Common myeloid progenitor, CD34-positive (primary cell): Measurements from ENCODE around the gene ADCYAP1R1.

Experiments used
- CTCF ChIA-PET: fragments of 350-600 bp; sonication (Branson Sonifier 250); formaldehyde crosslinking; loops from one replicate; lab custom pipeline; 2021; ENCODE audit warnings: antibody characterized with exemption; lab: Charles Lee
- POLR2A ChIA-PET: fragments of 350-600 bp; sonication (Branson Sonifier 250); formaldehyde crosslinking; loops from one replicate; lab custom pipeline; 2021; ENCODE audit warnings: antibody characterized with exemption; lab: Charles Lee
- DNase-seq, 3 donors: peaks; one replicate each; pipeline versions ENCODE4 v3.0.0 to v3.0.0-alpha.2; 2013
- H3K27ac ChIP-seq, 2 experiments: 1 replicate in 1 of 2; 2 replicates in 1 of 2; pipeline ENCODE4 v1.7.0; 2013; ENCODE audit warnings: inconsistent platforms in 2 of 2, low read length in 2 of 2, mild to moderate bottlenecking in 2 of 2, low read depth in 1 of 2, moderate library complexity in 1 of 2; ENCODE audit not compliant: severe bottlenecking in 2 of 2, insufficient read depth in 1 of 2, poor library complexity in 1 of 2
- H3K27me3 ChIP-seq, 5 experiments: replicated peaks in 2 of 5; 1 replicate in 3 of 5; 2 replicates in 2 of 5; pipeline versions ENCODE4 v1.6.1 to v1.7.0; 2013; ENCODE audit warnings: low read length in 4 of 5, mild to moderate bottlenecking in 2 of 5, moderate library complexity in 2 of 5, inconsistent platforms in 1 of 5; ENCODE audit not compliant: insufficient read depth in 5 of 5, control insufficient read depth in 4 of 5
- H3K36me3 ChIP-seq, 4 experiments: 1 replicate in 2 of 4; 2 replicates in 2 of 4; pipeline versions ENCODE4 v1.6.1 to v1.7.0; 2013; ENCODE audit warnings: low read length in 3 of 4, control low read depth in 1 of 4, mild to moderate bottlenecking in 1 of 4; ENCODE audit not compliant: control insufficient read depth in 4 of 4, insufficient read depth in 4 of 4
- H3K4me1 ChIP-seq, 4 experiments: 1 replicate in 3 of 4; 2 replicates in 1 of 4; pipeline versions ENCODE4 v1.6.1 to v1.7.1; 2013; ENCODE audit warnings: low read length in 3 of 4, mild to moderate bottlenecking in 3 of 4, control low read depth in 1 of 4, inconsistent platforms in 1 of 4, moderate library complexity in 1 of 4; ENCODE audit not compliant: control insufficient read depth in 4 of 4, insufficient read depth in 4 of 4; ENCODE audit errors: control extremely low read depth in 1 of 4
- H3K4me3 ChIP-seq, 7 experiments: 1 replicate in 4 of 7; 2 replicates in 3 of 7; pipeline versions ENCODE4 v1.5.1 to v1.7.0; 2013; ENCODE audit warnings: mild to moderate bottlenecking in 7 of 7, low read length in 6 of 7, moderate library complexity in 6 of 7, inconsistent platforms in 2 of 7, low read depth in 2 of 7, control low read depth in 1 of 7; ENCODE audit not compliant: insufficient read depth in 4 of 7, control insufficient read depth in 1 of 7; ENCODE audit errors: extremely low read depth in 1 of 7
- H3K9me3 ChIP-seq, 5 experiments: 1 replicate in 4 of 5; 2 replicates in 1 of 5; pipeline versions ENCODE4 v1.6.1 to v1.7.1; 2013; ENCODE audit warnings: low read length in 4 of 5, mild to moderate bottlenecking in 2 of 5, inconsistent platforms in 1 of 5, low read depth in 1 of 5, moderate library complexity in 1 of 5; ENCODE audit not compliant: control insufficient read depth in 4 of 5, insufficient read depth in 2 of 5; ENCODE audit errors: control extremely low read depth in 1 of 5
- WGBS: methylation state at CpG from one replicate; pipeline ENCODE4 v1.1.5; 2013; ENCODE audit not compliant: insufficient coverage; 5-methylcytosine and 5-hydroxymethylcytosine counted together

Gene ADCYAP1R1

DNA sequence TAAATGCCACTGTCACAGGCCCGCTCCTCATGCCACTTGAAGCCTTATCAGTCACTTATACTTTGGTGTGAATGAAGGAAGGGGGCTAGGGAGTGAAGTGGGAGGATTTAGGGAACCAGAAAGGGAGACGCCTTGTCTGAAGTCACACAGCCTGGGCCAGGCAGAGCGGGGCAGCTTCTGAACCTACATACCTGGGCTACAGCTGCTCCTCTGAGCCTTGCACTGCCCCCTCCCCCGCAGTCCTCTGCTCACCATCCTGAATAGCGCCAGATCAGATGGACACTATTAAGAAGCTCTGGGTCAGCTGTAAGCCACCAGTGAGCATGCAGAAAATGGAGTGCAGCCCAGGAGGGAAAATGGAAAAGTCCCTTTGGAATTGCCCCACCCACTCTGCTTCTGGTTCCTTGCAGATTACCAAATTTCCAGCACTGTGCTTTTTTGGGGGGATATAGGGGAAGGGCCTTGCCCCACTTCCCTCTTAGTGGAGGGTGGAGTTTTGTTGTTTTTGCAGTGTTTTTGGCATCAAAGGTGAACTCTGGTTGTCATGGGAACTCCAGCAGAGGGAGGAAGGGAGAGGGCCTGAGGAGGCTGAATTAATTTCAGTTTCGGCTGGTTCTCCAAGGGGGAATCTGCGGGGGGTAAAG is 35.0 kb upstream of the ADCYAP1R1 start:
- no peak overlapping the region for H3K27ac ChIP-seq
- H3K4me1 ChIP-seq: peaks cover 0 to 25% (median 4%) of the 10 kb centered on the region in 4 experiments
- H3K4me3 ChIP-seq: no peak overlapping the region
- DNase-seq: no peak
- no peaks in the 10 kb centered on the region for H3K36me3 ChIP-seq
- ChIA-PET CTCF (no interaction called here), POLR2A (no interaction called here)
- no peaks in the 10 kb centered on the region for H3K27me3 ChIP-seq
- no peaks in the 10 kb centered on the region for H3K9me3 ChIP-seq
- 98% methylated on average over 6 of the region's 7 CpGs for WGBS

DNA sequence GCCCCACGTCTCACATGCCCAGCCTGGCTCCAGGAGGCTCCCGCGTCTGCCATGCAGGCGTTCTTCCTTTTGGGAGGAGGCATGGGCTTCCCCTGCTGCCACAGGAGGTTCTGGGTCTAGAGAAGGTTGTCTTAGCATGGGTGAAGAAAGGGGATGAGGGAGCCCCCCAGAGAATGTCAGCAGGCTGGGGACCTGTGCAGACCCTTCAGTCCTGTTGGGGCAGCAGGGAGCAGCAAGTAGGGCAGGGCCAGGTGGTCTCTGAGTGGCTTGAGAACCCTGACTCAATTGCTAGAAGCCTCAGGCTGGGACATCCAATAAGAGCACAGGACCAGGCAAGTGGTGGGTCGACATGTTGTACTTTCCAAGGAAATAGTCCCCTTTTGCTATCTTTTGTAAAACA is 34.4 kb upstream of the ADCYAP1R1 start:
- no peak overlapping the region for H3K27ac ChIP-seq
- H3K36me3 ChIP-seq: no peaks in the 10 kb centered on the region
- H3K9me3 ChIP-seq: no peaks in the 10 kb centered on the region
- ChIA-PET POLR2A (no interaction called here), CTCF (no interaction called here)
- no peak overlapping the region for H3K4me3 ChIP-seq
- 97% methylated on average over 4 of the region's 5 CpGs for WGBS
- DNase-seq: no peak
- no peaks in the 10 kb centered on the region for H3K27me3 ChIP-seq
- peaks cover 0 to 25% (median 4%) of the 10 kb centered on the region in 4 experiments for H3K4me1 ChIP-seq

- ChIA-PET POLR2A (no interaction called here), CTCF (no interaction called here)
- Histone ChIP-seq H3K36me3 (no peaks in the 10 kb centered on the region), H3K9me3 (peaks cover 0 to 3% (median 0%) of the 10 kb centered on the region in 5 experiments), H3K27me3 (no peaks in the 10 kb centered on the region), H3K27ac (no peak overlapping the region), H3K4me3 (no peak overlapping the region), H3K4me1 (peaks cover 0 to 33% (median 4%) of the 10 kb centered on the region in 4 experiments)
- no CpG with 5 or more reads among the region's 1 CpG for WGBS
- DNase-seq: no peak
These were observed 32.6 kb upstream of the ADCYAP1R1 start for GRCh38 chr7:31019509-31019908.

- WGBS: 94% methylated on average over 2 of the region's 3 CpGs
- no peak for DNase-seq
- ChIA-PET CTCF (interaction anchor here (1.6 kb wide), 1 partner anchor 36 kb away, joined by 3 read pairs; no protein-coding TSS in a partner anchor), POLR2A (no interaction called here)
- Histone ChIP-seq H3K9me3 (peaks cover 0 to 3% (median 0%) of the 10 kb centered on the region in 5 experiments), H3K4me1 (peaks cover 0 to 33% (median 4%) of the 10 kb centered on the region in 4 experiments), H3K4me3 (no peak overlapping the region), H3K27me3 (no peaks in the 10 kb centered on the region), H3K27ac (no peak overlapping the region), H3K36me3 (no peaks in the 10 kb centered on the region)
These were observed 31.9 kb upstream of the ADCYAP1R1 start for GRCh38 chr7:31020161-31020560.

DNA sequence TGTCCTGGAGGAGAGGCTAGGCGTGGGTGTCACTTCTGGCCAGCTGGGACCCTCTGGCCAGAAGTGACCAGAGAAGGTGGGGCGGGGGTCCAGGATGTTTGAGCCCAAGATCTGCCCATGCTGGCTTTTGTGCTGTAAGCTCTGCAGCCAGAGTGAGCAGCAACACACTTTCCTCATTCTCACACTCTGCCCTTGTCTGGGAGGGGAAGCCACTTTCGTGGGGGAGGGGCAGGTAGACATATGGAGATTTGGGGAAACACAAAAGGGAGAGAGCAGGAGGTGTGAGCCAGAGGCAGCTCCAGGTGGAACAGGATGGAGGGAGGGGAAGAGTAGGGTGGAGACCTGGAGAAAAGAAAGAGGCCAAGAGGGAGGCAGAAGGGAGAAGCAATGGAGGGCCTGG is 31.5 kb upstream of the ADCYAP1R1 start:
- WGBS: 100% methylated on average over 1 of the region's 3 CpGs
- H3K9me3 ChIP-seq: peaks cover 0 to 3% (median 0%) of the 10 kb centered on the region in 5 experiments
- peaks cover 0 to 33% (median 4%) of the 10 kb centered on the region in 4 experiments for H3K4me1 ChIP-seq
- H3K4me3 ChIP-seq: no peak overlapping the region
- CTCF ChIA-PET: interaction anchor here (1.6 kb wide), 1 partner anchor 35 kb away, joined by 3 read pairs; no protein-coding TSS in a partner anchor
- POLR2A ChIA-PET: no interaction called here
- H3K27me3 ChIP-seq: no peaks in the 10 kb centered on the region
- no peaks in the 10 kb centered on the region for H3K36me3 ChIP-seq
- no peak overlapping the region for H3K27ac ChIP-seq
- DNase-seq: no peak

DNA sequence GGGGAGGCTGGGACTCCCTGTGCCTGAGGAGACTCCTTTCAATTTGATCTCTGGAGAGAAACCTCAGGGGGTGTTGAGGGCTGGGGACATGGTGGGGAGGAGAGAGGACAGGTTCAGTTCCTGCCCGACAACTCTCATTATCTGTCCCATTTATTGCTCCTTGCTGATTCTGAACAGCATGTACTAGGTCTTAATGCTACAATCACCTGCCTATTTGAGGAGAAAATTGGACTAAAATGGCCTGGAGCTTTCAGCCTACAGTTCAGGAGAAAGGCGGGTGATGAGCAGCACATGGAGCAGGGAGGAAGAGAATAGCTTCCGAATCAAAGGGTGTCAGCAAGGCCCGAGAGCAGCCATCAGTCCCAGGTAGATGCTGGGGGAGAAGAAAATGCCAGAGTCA is 30.0 kb upstream of the ADCYAP1R1 start:
- H3K4me1 ChIP-seq: peaks cover 0 to 41% (median 4%) of the 10 kb centered on the region in 4 experiments
- H3K36me3 ChIP-seq: no peaks in the 10 kb centered on the region
- no peak overlapping the region for H3K27ac ChIP-seq
- ChIA-PET CTCF (no interaction called here), POLR2A (no interaction called here)
- no peaks in the 10 kb centered on the region for H3K27me3 ChIP-seq
- 94% methylated on average over 3 of the region's 4 CpGs for WGBS
- peaks cover 0 to 3% (median 0%) of the 10 kb centered on the region in 5 experiments for H3K9me3 ChIP-seq
- DNase-seq: no peak
- H3K4me3 ChIP-seq: no peak overlapping the region

GRCh38 chr7:31022726-31023125 is 29.4 kb upstream of the ADCYAP1R1 start:
- ChIA-PET POLR2A (no interaction called here), CTCF (interaction anchor here (1.4 kb wide), 1 partner anchor 111 kb away, joined by 3 read pairs; no protein-coding TSS in a partner anchor)
- no peaks in the 10 kb centered on the region for H3K27me3 ChIP-seq
- no peak overlapping the region for H3K4me3 ChIP-seq
- H3K4me1 ChIP-seq: peaks cover 0 to 47% (median 4%) of the 10 kb centered on the region in 4 experiments
- H3K27ac ChIP-seq: no peak overlapping the region
- no peaks in the 10 kb centered on the region for H3K36me3 ChIP-seq
- DNase-seq: no peak
- WGBS: 100% methylated on average over 2 of the region's 3 CpGs
- peaks cover 0 to 3% (median 0%) of the 10 kb centered on the region in 5 experiments for H3K9me3 ChIP-seq
